Glomerular visceral epithelial cell (primary cell): ENCODE measurements around the gene LLGL1.
"Not testable (repeated sequence)": the region's sequence is repeated elsewhere in the genome, so short reads cannot be mapped to it uniquely, and the experiment has no call there.

ENCODE experiments used
- DNase-seq: peaks from one replicate; pipeline ENCODE4 v3.0.0-alpha.2; 2016; ENCODE audit errors: extremely low spot score

Gene LLGL1

DNA sequence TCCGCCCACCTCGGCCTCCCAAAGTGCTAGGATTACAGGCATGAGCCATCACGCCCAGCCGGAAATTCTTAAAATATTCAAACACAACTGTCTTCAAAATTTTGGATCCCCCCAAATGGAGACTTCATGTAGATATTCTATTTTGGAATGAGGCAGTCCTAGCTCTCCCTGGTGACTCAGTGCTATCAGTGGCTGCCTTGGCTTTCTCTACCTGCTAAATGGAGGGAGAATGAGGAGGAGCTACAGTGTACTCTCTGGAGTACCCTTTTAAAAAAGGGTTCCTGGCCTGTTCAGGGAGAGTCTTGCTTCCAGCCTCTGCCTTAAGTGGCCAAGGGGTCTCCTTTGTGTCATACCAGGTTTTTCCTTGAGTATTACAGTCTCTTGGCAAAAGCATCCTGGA lies 31.0 kb upstream of the LLGL1 start:
- no peak for DNase-seq

DNA sequence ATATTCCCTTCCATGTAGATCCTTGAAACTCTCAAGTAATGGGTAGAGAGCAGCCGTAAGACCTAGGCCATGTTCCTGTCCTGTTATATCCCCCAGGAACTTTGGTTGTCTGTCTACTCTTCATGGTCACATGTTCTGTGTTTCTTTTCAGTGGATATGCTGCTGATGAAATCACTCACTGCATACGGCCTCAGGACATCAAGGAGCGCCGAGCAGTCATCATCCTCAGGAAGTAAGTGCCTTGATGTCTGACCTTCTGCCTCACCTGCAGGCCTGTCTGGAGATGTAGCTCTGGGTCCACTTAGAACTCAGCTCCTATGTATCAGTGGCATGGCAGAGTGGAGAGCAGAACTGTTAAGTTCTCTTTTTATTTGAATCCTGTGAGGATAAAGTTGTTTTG lies 30.6 kb upstream of the LLGL1 start:
- DNase-seq = no peak

DNA sequence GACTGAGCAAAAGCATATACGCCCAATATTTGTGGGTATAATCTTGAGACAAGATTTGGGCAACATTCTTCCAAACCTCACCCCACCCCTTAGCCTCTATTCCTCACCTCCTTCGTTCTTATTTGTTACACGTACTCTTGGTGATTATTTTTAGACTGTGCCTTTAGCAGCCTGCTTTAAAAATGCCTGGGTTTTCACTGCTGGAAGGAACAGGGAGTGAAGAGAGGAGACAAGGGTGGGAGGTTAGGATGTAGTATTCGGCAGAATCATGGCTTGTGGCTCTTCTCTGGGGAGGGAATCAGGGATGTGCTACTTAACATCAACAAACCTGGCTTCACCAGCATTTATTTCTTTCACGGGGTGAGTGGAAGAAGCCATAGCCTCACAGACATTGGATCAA lies 30.2 kb upstream of the LLGL1 start:
- DNase-seq = no peak

DNA sequence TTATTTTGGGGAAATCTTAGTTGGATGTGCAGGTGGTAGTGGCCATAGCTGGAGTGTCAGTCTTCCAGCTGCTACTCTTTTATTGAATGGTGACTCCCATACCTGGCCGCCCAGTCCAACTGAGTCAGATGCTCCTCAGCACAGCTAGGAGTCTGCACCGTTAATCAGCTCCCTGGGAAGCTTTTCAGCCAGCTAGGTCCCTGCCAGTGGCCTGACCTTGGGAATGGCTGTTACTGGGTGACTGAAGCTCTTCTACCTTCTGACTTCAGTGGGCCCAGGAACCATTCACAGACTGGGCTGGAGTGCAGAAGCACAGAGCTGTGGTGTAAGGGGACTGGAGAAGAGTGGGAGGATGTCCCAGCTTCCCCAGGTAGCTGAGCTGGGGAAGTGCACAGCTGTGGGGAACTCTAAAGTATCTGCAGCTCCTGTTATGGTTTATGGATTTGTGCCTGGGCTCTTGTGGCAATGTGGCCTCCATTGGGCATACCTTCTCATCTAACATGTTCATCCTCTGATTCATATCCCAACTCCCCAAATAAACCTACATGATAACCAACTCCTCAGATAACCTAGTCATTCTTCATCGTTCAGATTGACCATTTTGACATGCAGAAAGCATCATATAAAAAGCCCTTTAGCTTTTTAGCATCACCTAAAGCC lies 27.8 kb upstream of the LLGL1 start:
- no peak for DNase-seq

DNA sequence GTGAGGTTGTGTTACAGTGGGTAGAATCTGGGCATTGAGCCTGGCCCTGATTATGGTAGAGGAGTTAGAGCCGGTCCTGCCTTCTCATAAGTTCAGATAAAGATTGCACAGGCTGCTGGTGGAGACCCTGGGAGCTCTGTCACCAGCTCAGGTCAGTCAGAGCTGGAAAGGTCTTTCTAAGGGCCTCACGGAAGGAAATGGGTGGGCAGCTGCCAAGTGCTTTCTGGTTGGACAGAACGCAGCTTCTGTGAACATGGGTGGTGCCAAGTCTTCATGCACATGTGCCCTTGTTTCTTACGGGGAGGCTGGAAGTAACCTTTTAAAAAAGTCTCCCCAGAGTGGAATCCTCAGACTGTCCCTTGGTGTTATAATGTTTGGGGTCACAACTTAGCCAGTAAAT lies 26.9 kb upstream of the LLGL1 start:
- no peak for DNase-seq

DNA sequence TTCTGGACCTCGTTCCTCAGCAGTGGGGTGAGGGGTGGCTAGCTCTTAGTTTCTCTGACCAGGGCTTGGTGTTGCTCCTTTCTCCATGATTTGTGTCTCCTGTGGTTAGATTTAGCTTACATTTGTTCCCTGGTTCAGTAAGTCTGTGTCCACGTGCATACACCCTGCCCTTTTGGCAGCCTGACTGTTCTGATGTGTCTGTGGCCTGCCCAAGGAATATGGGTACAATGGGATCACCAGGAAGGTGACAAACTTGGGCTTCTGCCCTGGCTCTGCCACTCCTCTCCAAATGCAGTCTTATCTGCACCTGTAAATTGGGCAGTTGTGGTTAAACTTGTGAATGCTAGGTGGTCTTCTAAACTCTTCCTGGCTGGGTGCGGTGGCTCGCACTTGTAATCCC lies 24.3 kb upstream of the LLGL1 start:
- DNase-seq = no peak

DNA sequence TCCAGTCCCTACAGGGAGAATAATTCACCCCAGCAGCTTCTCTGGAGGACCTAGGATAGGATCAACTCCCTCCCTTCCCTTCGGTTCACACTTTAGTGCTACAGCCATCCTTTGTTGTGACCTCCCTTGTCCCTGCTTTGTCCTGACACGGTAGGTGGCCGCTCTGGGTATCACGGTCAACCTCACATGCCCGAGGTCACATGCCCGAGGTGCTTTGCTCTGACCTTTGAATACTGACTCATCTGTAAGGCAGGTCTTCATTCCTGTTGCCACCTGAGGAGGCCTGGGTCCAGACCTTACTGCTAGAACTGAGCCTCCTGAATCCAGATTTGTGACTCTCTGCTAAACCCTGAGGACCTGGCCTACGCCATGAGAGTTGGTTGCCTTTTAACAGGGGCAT lies 22.1 kb upstream of the LLGL1 start:
- DNase-seq = no peak

DNA sequence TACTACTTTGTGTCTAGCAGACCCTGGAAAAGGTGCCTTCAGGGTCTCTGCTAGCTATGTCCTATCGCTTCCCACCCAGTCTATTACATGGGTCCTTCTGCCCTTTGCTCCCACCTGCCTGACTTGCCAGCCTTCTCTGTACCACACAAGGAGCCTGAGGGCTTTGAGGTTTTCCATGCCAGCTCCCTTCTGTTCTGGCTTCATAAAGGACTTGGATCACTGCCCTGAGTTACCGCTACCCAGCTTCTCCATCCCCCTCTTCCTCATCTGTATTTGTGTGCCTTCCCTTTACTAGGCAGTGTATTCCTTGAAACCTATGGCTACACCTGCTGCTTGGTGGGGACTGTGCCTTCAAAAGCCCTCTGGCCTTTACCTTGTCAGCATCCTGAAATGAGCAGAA lies 19.6 kb upstream of the LLGL1 start:
- DNase-seq = no peak

DNA sequence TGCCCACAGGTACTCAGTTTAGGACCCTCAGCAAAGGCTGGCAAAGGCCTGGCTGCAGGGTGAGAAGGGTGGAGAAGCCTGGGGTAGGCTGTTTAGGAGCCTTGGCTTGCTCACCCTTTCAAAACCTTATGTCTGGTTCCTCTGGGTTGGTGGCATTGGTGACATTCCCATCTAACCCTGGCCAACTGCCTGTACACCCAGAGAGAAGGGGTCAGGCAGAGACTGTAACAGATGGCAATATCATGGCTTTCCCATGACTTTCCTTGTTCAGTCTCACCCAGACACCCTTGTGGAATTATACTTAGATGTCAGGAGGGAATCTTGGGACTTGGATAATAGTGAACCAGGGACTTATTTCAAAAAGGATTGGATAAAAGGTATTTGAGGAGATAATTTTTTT lies 18.5 kb upstream of the LLGL1 start:
- DNase-seq = no peak

DNA sequence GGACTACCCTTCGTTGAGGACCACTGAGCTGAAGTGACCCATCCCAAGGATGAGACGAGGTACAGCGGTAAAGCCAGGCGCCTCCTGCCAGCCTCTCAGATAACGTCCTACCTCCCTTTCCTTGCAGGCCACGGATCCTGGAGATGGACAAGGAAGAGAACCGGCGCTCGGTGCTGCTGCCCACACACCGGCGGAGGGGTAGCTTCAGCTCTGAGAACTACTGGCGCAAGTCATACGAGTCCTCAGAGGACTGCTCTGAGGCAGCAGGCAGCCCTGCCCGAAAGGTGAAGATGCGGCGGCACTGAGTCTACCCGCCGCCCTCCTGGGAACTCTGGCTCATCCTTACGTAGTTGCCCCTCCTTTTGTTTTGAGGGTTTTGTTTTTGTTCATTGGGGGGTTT lies 17.3 kb upstream of the LLGL1 start:
- no peak for DNase-seq

DNA sequence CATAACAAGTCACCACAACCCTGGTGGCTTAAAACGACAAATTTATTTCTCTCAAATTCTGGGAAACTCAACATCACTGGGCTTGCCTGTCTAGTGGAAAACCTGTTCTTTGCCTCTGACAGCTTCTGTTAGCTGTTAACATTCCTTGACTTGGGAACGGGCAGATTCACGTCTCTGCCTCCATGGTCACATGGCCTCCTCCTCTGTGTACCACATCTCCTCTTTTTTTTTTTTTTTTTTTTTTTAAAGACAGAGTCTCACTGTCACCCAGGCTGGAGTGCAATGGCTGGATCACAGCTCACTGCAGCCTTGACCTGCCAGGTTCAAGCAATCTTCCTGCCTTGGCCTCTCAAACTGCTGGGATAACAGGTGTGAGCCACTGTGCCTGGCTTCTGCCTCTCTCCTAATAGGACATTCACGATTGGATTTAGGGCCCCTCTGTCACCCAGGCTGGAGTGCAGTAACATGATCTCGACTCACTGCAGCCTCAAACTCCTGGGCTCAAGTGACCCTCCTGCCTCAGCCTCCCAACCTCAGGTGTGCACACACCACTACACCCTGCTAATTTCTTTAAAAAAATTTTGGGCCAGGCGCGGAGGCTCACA lies 11.7 kb upstream of the LLGL1 start:
- DNase-seq = no peak

DNA sequence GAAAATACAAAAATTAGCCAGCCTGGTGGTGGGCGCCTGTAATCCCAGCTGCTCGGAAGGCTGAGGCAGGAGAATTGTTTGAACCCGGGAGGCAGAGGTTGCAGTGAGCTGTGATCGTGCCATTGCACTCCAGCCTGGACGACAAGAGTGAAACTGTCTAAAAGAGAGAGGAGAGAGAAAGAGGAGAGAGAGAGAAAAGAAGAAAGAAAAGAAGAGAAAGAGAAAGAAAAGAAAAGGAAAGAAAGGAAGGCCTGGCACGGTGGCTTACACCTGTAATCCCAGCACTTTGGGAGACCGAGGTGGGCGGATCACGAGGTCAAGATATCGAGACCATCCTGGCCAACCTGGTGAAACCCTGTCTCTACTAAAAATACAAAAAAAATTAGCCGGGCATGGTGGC lies 8.5 kb upstream of the LLGL1 start:
- DNase-seq = not testable (repeated sequence)

DNA sequence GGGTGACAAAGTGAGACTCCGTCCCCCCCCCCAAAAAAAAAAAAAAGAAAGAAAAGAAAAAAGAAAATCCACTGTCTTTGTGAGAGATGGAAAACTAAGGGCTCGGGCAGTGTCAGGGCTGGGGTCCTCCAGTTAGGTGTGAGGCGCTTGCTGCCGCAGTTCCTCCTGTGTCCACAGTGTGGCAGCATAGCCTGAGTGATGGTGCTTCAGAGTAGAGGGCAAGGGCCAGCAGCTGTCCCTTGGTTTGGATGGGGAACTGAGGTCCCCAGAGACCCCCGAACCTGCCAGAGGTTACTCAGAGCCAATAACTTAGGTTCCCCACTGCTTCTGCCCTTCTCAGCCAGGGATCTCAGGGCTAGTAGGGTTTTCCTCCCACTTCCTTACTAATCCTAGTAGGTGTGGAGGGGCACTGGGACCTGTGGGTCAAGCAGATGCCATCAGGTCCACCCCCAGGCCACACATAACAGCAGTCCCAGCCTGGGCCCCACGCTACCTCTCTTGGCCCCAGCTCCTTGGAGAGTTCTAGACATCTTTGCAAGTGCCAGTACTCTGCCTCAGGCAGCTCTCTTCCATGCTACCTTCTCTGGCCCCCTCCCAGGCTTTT lies 7.9 kb upstream of the LLGL1 start:
- peak; percentile 70 for DNase-seq

DNA sequence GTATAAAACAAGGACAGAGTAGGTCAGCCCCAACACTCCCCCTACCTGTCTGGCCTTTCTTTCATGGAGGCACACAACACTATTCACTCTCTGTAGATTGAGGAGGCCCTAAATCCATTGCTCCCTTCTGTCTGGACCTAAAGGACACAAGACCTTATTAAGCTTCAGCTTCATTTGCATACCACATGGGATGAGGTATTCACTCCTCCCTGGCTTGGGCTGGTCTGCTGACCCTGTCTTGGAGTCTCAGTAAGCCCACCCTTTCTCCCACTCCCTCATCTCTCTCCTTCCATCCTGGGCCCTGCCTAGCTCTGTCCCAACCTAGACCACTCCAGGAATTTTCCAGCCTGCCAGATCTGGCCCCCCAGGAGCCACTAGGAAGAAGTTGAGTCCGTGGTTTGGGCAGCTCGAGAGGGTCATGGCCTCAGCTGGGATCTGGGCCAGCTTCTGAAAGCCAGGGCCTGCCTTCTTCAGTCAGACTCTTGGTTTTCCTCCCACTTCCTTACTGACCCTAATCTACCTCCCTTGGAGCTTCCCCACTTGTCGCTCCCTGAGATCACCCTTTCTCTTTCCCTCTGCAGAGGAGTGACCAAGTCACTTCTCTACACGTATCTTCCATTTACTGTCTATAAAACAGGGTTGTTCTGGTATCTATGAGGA lies 6.5 kb upstream of the LLGL1 start:
- peak; percentile 47 for DNase-seq

DNA sequence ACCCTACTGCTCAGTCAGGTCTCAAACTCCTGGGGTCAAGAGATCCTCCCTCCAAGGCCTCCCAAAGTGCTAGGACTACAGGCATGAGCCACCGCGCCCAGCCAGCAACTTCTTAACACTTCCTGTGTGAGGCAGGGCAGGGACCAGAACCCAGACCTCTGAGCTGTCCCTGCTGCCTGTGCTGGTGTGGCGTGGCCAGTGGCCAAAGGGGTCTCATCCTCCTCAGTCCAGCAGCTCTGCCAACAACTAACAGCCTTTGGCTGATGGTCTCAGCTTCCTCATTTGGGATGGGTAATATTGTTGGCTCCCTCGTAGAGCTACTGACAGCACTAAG lies 1.4 kb upstream of the LLGL1 start:
- DNase-seq = no peak

DNA sequence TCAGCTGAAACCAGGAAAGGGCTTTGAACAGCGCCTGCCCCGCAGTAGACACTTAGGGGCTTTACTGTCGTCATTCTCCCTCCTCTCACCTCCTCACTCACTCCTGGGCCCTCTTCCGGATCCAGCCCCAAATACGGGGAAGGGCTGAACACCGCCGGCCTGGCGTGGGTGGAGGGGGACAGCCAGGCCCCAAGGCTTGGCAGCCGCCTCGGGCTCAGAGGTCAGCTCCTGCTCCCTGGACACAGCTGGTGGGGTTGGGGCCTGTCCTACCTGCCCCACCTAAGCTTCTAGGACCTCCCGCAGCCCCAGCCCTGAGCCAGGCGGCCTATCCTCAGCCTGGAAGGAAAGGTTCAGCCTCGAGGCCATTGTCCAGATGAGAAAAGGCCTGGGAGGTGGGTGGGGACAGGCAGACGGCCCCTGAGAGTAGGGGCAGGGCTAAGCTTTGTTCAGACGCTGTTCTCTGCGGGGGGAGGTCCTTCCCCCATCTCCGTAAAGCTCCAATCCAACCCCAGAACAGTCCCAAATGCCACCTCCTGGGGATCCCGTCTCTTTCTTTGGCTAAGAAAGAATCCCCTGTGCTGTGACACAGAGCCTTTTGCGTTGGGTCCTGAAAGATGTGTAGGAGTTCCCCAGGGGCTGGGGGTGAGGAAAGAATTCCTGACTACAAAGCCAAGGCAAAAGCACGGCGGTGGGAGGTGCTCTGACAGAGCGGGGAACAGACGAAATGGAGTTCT lies 881 bp upstream of the LLGL1 start:
- no peak for DNase-seq

DNA sequence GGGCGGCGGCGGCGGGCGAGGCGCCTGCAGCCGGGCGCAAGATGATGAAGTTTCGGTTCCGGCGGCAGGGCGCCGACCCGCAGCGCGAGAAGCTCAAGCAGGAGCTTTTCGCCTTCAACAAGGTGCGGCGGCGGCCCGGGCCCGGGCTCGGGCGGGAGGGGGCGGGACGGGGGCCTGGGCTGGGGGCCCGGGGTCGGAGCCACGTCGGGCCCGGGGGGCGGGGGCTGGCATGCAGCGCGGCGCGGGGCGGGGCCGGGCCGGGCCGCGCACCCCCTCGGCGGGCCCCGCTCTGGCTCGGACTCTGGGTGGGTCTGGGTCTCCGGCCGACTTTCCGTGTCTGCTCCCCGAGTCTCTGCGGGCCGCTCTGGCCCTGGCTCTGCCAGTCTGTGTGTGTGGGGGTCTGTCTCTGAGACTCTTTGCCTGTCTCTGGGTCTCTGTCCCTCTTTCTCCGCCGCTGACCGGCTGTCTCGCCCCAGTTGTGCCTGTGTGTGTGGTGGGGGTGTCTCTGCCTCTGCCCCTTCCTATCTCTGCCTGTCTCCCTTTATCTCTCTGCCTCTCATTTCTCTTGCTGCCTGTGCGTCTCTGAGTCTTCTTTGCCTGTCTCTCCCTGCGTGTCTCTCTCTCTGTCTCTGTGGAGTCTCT lies 328 bp downstream of the LLGL1 start:
- no peak for DNase-seq

DNA sequence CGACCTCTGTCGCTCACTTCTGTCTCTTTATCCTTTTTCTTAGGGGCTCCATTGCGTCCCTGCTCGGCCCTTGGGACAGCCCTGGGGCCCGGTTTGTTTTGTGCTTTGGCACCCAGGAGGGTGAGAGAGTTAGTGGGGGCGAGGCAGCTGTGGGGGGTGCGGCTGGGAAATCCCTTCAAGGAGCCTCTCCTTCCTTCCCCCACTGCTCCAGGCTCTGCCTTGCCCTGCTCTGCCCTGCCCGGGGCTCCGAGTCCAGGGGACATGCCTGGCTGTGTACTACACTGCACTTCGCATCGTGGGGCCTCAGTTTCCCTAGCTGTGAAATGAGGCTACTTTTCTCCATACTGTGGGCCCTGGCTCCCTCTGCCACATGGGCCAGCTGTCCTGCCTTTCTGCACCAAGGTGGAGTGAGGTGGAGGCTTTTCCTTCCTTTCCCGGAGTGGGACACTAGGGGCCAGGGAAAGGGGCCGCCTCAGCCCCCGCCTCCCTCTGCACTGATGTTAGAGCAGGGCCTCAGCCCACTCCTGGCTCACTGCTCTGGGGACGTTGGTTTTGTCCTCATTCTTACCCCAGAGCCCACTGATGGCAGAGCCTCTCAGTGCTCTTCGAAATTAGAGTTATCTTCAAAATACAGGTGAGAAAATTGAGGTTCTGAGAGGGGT lies 980 bp downstream of the LLGL1 start:
- peak; percentile 31 for DNase-seq

DNA sequence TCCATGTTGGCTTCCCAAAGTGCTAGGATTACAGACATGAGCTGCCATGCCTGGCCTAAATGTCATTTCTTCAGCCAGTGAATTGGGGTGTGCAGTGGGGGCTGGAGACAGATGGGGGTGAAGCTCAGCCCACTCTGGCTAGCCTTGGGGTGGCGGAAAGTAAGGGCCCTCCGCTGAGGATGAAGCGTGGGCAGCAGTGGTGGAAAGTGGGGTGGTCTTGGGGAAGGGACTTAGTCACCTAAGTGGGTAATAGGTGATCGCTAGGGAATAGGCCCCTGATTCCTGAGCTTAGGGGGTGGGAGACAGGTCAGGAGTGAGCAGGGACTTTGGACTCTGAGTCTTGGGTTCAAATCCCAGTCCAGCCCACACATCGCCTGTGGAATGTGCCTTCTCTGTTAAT lies 2.2 kb downstream of the LLGL1 start:
- no peak for DNase-seq

DNA sequence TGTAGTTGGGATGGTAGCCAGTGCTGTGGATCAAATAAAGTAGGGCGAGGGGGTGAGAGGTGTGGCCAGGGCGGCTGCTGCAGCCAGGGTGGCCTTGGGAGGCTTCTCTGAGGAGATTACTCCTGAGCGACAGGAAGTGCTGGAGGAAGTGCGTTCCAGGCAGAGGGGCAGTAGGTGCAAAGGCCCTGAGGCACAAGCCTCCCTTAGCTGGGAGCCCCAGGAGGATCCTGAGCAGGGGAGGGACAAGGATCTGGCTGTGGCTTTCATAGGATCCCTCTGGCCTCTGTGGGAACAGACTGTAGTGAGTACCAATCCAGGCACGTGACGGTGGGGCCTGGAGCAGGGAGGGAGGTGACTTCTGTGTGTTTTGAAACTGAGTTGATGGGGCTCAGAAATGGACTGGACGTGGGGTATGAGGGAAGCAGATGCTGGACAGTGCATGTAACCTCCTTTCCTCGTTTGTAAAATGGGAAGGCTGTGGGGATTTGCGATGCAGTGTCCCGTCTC lies 2.8 kb downstream of the LLGL1 start:
- DNase-seq = no peak

DNA sequence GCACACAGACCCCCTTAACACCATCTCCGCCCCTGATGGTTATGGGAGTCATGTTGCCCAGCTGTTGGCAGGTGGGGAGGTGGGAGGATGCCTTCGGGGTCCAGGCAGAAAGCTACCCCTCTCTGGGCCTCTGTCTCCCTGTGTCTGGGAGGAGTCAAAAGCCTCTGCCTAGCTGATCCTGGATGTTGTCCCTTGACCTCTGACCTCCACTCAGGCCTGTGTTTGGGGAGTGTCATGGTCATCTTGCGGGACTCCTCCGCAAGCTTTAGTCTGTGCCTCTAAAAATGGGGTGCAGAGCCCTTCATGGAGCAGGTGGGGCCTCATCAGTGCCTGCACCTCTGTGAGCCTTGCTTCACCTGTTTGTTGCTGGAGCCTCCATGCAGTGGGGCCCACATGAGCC lies 3.8 kb downstream of the LLGL1 start:
- no peak for DNase-seq
